ENCODE data around the gene PARVG.

Gene PARVG

DNA sequence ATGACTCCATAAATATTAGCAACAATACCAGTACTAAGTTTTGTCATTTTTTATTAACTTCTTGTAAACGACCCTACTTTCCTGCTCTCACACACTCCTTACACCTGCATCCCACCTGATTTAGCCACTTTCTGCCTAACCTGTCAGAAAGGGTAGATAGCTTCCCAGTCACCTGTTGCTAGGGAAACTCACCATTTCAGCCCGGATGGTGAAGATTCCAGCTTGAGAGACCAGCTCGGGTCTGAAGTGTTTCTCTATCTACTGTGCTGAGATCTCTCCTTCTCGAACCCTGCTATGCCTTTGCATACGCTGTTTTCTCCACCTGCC lies at the start of gene PARVG:
PARVG (plus strand) TSS at position 220 of the 327 bp plus-strand sequence. CDS start 2,405 bp downstream, outside the sequence.
- no peak for DNase-seq

DNA sequence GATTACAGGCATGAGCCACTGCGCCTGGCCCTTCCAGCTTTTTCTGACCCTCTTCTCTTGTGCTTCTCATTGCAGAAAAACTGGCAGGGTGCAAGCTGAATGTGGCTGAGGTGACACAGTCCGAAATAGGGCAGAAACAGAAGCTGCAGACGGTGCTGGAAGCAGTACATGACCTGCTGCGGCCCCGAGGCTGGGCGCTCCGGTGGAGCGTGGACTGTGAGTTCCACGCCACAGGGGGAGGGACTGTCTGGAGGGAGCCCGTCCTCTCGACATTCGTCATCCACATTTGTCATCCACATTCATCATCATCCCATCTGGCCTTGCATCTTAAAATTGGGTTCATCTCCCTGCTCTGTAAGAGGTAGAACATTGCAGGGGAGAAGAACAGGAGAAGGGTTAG lies 49.3 kb upstream of the PARVG start:
- DNase-seq: no peak

DNA sequence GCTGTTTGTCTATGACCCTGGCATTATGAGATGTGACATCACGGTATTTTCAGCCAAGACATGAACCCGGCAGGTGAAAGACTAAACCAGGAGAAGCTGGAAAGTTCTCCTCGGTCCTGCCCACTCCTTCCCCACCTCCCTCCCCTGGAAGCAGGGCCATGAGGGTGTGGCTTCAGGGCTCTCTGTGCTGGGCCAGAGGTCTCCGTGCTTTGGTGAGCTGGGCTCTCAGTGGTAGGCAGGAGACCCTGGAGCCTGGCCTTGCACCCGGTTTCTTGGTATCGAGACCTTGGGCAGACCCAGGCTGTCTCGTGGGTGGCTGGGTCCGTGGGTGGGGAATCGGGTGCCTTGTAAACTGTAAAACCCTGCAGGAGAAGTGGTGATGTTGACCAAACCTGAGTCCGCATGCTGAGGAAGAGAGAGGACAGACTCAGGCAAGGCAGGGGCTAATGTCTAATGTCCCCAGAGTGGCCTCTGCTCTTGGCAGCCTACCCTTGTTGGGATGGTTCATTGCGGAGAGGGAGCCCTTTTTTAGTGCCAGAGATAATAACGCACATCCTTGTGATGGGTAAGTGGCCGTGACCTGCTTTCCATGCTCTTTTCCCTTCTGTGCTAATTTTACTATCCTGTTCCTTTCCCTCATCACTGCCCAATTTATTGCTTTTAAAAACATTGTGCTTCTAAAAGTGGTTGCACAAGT lies 48.6 kb upstream of the PARVG start:
- no peak for DNase-seq

DNA sequence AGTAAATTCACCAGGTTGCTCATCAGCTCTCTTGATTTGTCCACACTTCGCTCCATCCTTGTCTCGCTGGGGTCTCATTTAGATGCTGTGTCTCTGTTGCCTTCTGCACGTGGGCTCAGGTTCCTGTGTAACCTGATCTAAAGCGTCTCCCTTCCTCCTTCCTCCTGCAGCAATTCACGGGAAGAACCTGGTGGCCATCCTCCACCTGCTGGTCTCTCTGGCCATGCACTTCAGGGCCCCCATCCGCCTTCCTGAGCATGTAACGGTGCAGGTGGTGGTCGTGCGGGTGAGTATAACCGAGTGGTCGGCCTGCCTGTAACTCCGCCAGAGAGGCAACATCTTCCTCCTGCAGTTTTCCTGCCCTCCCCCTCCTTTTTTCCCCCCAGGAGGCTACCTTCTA lies 48.0 kb upstream of the PARVG start:
- DNase-seq: peak; percentile 70

DNA sequence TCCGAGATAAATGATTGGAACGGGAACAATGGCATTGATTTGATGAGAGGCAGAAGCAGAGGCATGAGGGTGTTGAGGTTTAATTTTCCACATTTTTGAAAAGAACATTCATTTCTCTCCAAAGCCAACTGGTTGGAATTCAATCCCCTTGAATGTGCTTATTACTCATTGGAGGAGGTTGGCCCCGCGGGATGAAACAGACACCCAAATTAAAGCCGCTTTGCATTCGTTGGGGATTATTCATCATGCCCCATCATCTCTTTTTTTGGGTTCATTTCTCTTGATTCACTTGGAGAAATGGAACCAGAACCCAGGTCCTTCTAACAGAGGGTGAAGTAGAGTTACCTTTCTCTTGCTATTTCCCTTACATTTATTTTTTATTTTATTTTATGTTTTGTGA lies 47.6 kb upstream of the PARVG start:
- DNase-seq: peak; percentile 50

GRCh38 chr22:44133901-44134571 lies 46.7 kb upstream of the PARVG start:
- DNase-seq: no peak

DNA sequence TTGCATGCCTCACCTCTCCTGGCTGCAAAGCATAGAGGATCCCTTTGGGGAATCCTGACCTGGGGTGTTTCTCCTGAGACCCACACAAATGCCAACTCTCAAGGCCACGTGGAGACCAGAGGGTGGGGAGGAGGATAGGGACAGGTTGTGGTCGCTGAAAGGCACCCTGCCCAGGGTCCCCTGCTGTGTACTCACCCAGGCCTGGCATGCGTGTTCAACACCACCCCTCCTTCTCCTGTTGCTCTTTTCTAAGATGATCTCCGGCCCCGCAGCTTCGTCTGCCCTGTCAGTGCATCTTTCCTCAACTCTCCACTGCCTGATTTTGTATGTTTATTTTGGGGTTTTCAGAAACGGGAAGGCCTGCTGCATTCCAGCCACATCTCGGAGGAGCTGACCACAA lies 44.6 kb upstream of the PARVG start:
- DNase-seq: no peak

DNA sequence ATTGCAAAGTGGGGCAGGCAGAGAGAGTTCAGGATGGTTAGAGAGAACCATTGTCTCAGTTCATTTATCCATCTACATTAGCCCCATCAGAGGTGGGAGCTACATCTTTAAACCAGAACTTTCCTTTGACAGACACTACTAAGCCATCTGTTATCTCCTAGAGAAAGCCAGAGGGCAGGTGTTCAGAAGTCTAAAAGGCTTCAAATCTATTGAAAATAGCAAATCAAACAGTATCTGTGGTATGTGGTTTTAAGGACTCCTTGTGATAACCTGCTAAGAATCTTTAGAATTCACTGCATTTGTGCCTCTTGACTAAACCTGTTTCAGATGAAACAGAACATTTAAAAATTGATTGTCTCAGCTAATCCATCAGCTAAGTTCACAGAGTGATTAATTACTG lies 43.9 kb upstream of the PARVG start:
- DNase-seq: peak; percentile 36

GRCh38 chr22:44137415-44137814 lies 43.3 kb upstream of the PARVG start:
- no peak for DNase-seq

DNA sequence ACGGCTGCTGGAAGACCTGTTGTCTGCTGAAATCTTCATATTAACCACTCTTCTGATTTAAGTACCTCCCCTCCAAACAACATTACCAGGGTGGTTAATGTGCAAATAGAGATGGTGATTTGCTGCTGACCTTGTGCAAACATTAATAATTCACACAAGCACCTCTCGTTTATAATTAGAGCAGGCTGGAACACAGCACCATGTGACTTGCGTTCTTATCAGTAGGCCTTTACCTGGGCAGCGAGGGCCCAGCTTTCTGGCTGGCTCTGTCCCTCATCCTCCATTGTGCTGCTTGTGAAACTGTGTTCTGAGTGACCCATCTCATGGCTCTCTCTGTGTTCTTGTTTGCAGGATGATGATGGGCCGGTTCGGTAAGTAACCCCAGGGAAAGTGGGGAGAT lies 41.0 kb upstream of the PARVG start:
- no peak for DNase-seq

DNA sequence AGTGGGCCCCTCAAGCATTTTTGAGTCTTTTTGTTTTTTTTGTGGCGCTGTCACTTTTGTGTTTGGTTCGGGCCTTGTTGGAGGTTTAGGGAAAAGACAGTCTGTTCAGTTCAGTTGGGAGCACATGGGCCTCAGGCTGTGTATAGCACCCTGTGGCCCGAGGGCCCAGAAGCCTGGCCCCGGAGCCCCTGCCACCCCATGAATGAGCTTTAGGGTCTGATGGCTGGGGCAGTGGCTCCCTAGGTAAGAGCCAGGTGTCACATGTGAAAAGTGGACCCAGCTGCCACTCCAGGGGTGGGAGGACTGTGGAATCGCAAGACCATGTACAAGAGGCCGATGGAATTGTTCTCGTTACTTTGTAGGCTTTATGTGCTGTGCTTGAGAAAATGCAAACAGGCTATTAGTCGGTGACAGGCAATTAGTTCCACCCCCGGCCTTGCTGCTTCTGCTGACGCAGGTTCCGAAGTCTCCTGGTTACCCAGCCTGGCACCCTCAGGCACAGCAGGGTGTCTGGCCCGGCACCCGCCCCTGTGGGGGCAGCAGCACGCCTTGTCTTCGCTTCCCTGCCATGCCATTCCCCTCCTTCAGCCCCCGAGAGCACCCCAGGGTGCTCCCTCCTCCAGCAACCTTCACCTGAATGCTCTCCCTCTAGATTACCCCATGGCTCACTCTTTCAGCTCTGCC lies 38.2 kb upstream of the PARVG start:
- DNase-seq: no peak

- DNase-seq: no peak
Observed at GRCh38 chr22:44143105-44143474, 37.6 kb upstream of the PARVG start.

- no peak for DNase-seq
Observed at GRCh38 chr22:44143579-44143978, 37.1 kb upstream of the PARVG start.

DNA sequence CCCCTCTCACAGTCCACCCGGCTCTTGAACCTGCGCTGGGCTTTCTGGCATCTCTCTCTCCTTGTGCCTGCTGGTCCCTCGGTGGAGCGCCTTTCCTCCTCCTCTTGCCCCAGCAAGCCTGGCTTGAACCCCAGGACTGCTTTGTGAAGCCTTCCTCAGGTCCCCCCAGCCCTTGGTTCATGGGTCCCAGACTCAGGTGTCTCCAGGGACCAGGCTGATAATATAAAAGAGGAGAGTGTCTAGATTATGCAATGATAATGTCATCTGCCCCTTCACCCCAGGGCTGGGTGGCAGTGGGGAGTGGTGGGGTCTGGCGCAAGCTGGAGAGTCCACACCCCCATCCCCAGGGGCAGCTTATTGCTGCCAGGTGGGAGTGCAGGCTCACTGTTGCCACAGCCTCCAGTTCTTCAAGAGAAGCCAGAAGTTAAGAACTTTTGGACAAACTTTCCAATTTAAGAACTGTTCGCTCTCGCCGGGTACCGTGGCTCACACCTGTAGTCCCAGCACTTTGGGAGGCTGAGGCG lies 36.6 kb upstream of the PARVG start:
- DNase-seq: no peak

- DNase-seq: peak; percentile 24
Observed at GRCh38 chr22:44145544-44145943, 35.2 kb upstream of the PARVG start.

- no peak for DNase-seq
Observed at GRCh38 chr22:44146088-44146861, 34.5 kb upstream of the PARVG start.

DNA sequence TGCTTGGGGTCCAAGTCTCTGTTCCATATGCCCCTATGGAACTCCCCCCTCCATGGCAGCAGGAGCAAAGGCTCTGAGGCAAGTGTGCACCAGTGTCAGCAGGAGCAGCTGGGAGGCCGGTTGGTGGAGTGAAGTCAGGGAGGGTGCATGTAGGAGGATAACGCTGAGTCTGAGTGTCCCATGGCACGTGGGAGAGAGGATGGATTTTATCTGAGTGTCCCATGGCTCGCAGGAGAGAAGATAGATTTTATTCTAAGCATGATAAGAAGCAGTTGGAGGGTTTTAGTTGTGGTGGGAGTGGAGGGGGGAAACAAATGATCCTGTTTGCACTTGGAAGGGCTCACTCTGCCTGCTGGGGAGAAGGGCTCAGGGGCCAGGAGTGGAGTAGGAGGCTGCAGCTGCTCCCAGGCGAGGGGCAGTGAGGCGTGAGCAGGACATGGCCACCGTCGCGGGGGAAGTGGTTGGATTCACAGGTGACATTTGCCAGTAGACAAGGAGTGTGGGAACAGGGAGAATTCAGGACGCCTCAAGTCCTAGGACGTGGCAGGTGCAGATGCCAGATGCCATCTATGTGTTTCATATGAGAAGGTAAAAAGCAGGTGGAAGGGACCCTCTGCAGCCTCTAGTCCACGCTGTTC lies 33.6 kb upstream of the PARVG start:
- peak; percentile 73 for DNase-seq

- no peak for DNase-seq
Observed at GRCh38 chr22:44147821-44148574, 32.7 kb upstream of the PARVG start.

DNA sequence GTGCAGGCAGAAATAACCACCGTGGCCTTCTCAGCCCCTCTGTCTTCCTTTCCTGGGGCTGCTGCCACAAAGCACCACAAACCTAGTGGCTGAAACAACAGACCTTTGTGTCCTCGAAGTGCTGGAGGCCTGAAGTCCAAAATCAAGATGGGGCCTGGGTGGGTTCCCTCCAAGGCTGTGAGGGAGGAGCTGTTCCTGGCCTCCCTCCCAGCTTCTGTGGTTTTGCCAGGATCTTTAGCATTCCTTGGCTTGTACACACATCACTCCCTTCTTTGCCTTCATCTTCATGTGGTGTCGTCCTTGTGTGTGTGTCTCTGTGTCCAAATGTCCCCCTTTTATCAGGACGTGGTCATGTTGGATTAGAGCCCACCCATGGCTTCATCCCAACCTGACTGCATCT lies 29.0 kb upstream of the PARVG start:
- no peak for DNase-seq

DNA sequence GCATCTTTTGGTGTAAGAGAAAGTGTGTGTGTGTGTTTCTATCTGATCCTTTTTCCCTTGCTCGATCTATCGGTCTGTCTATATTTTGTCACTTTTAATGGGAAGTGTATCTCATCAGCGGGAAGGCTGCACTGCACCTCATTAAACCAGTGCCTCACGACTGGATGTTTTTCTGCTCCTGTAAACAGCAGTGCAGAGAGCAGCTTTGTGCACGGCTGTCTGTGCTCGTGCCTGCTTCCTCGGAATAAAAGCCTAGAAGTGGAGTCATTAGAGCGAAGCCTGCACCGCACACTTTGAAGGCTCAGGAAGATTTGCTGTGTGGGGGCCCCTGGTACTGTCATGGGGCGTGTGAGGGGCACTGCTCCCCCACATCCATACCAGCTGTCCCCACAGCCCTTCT lies 27.0 kb upstream of the PARVG start:
- peak; percentile 11 for DNase-seq

DNA sequence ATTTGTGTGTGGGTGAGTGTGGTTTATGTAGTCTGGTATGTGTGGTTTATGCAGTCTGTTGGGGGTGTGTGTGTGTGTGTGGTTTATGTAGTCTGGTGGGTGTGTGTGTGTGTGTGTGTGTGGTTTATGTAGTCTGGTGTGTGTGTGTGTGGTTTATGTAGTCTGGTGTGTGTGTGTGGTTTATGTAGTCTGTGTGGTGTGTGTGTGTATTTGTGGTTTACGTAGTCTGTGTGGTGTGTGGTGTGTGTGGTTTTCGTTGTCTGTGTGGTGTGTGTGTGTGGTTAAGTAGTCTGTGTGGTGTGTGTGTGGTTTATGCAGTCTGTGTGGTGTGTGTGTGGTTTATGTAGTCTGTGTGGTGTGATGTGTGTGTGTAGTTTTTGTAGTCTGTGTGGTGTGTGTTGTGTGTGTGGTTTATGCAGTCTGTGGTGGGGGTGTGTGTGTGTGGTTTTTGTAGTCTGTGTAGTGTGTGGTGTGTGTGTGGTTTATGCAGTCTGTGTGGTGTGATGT lies 26.2 kb upstream of the PARVG start:
- no peak for DNase-seq

DNA sequence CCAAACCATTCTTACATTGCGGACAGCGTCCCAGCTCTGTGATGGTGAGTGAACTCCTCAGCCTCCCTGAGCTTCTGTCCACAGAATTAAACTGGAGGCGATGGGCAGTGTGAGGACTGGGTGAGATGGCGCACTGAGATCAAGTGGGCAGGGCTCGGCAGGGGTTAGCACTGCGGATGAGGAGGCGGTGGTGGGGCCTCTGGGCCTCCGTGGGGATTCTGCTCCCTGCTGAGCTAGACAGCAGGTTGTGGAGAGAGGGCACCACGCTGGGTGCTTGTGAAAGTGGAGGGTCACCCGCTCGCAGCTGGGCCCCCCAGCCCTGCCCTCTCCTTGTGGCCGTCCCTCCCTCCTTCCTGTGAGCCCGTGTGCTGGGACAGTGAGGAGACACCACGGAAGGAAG lies 25.6 kb upstream of the PARVG start:
- DNase-seq: no peak

All from NCI-H2171 treated with DMSO at 0.1 percent for 48 hours (cell line).